ENCODE results near the gene DHRS7B. TPM values are rescaled to one million over a fixed set of nuclear protein-coding genes. Genes with fewer than 3 reads are reported as not detected.

DHRS7B gene
- polyA plus RNA-seq, 1 donor (not counting 4 experiments of a cell fraction or from before 2014, with no cell fraction given) = 33.8 TPM

DNA sequence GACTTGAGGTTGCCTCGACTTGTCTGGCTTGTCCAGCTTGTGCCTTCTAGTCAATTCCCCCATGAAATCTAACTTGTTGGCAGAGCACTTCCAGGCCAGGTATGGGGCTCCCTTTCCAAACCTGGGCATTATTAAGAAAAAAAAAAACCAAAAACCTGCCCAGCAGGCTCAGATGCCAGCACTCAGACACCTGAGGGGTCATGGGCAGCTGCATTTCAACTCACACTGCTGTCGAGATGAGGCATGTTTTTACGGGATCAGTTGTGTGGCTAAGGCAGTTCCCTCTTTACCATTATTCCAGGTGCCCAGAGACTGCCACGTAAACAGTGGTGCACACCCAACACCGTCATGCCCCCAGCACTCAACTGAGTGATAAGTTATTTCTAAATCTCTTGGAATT is 69.4 kb downstream of the DHRS7B start:
- Histone ChIP-seq H3K9me3 (ENCODE audit: control insufficient read depth, low read depth, low read length) (no peaks in the 10 kb centered on the region), H3K4me3 (ENCODE audit: control insufficient read depth in 2 of 3, extremely low read depth in 1 of 3, insufficient read depth in 2 of 3, low read depth in 1 of 3, low read length in 3 of 3) (no peak overlapping the region), H3K9ac (ENCODE audit: control insufficient read depth, extremely low read depth, insufficient read depth, low read length) (peak overlapping the region; percentile 44), H3K4me2 (ENCODE audit: control insufficient read depth, extremely low read depth, insufficient read depth, low read depth, low read length) (peak overlapping the region; percentile 4), H4K20me1 (ENCODE audit: control insufficient read depth, extremely low read depth, insufficient read depth, low read length) (peaks cover 19% of the 10 kb centered on the region), H3K4me1 (ENCODE audit: control insufficient read depth, extremely low read depth, insufficient read depth, low read length) (peaks cover 42% of the 10 kb centered on the region), H3K27ac (ENCODE audit: control insufficient read depth, insufficient read depth, low read length) (peak overlapping the region; percentile 61), H2AFZ (ENCODE audit: control insufficient read depth, low read length) (no peak overlapping the region), H3K79me2 (ENCODE audit: control insufficient read depth, insufficient read depth, low read length) (peaks cover 34% of the 10 kb centered on the region), H3K9me1 (ENCODE audit: control insufficient read depth, extremely low read depth, insufficient read depth, low read length) (peaks cover 18% of the 10 kb centered on the region), H3K36me3 (ENCODE audit: control insufficient read depth in 2 of 2, extremely low read depth in 1 of 2, insufficient read depth in 2 of 2, low read length in 2 of 2) (peaks cover 11 to 40% of the 10 kb centered on the region in 2 experiments), H3K27me3 (ENCODE audit: control insufficient read depth, extremely low read depth, insufficient read depth, low read length) (no peaks in the 10 kb centered on the region)
- DNase-seq (ENCODE audit: low read depth, low spot score) (no peak), FAIRE-seq (peak; percentile 34)
- dilution Hi-C loops (cut with MboI; ENCODE audit: extremely low pct_ligation_motif_present, low sequenced_read_pairs) = no loop called here
- TF ChIP-seq CTCF (optimal IDR thresholded peaks at IDR 0.05 in 1 of 3, IDR thresholded peaks at IDR 0.05 in 1 of 3, conservative IDR thresholded peaks at IDR 0.05 in 1 of 3; ENCODE audit: extremely low read depth in 1 of 3, insufficient read depth in 2 of 3, low read length in 3 of 3) (no peak), EZH2 (IDR thresholded peaks at IDR 0.05; ENCODE audit: low read length) (no peak)

DNA sequence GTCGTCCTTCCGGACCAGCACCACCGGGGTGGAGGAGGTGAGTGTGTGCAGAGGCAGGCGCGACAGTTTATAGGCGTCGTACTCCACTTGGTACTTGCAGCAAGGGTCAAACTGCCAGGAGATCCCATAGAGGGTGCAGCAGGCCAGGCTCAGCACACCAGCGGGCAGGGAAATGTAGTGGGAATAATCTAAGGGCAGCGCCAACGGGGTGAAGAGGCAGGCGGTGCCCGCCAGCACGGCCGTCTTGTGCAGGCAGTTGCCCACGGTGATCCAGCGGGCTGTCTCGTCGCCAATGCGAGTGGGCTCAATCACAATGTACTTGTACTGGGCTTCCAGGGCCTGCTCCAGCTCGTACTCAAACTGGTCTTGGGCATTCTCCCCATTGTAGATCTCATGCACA is 71.6 kb downstream of the DHRS7B start:
- no peak overlapping the region for H3K4me2 ChIP-seq (ENCODE audit: control insufficient read depth, extremely low read depth, insufficient read depth, low read depth, low read length)
- no peaks in the 10 kb centered on the region for H3K27me3 ChIP-seq (ENCODE audit: control insufficient read depth, extremely low read depth, insufficient read depth, low read length)
- TF ChIP-seq CTCF (optimal IDR thresholded peaks at IDR 0.05 in 1 of 3, IDR thresholded peaks at IDR 0.05 in 1 of 3, conservative IDR thresholded peaks at IDR 0.05 in 1 of 3; ENCODE audit: extremely low read depth in 1 of 3, insufficient read depth in 2 of 3, low read length in 3 of 3) (no peak), EZH2 (IDR thresholded peaks at IDR 0.05; ENCODE audit: low read length) (no peak)
- peaks cover 53% of the 10 kb centered on the region for H3K4me1 ChIP-seq (ENCODE audit: control insufficient read depth, extremely low read depth, insufficient read depth, low read length)
- no peak overlapping the region for H3K9ac ChIP-seq (ENCODE audit: control insufficient read depth, extremely low read depth, insufficient read depth, low read length)
- H3K4me3 ChIP-seq (ENCODE audit: control insufficient read depth in 2 of 3, extremely low read depth in 1 of 3, insufficient read depth in 2 of 3, low read depth in 1 of 3, low read length in 3 of 3) = no peak overlapping the region
- no peak for FAIRE-seq
- dilution Hi-C loops (cut with MboI; ENCODE audit: extremely low pct_ligation_motif_present, low sequenced_read_pairs) = no loop called here
- no peak overlapping the region for H3K27ac ChIP-seq (ENCODE audit: control insufficient read depth, insufficient read depth, low read length)
- DNase-seq (ENCODE audit: low read depth, low spot score) = no peak
- H4K20me1 ChIP-seq (ENCODE audit: control insufficient read depth, extremely low read depth, insufficient read depth, low read length) = peaks cover 30% of the 10 kb centered on the region
- peaks cover 16% of the 10 kb centered on the region for H3K9me1 ChIP-seq (ENCODE audit: control insufficient read depth, extremely low read depth, insufficient read depth, low read length)
- H3K9me3 ChIP-seq (ENCODE audit: control insufficient read depth, low read depth, low read length) = no peaks in the 10 kb centered on the region
- H3K36me3 ChIP-seq (ENCODE audit: control insufficient read depth in 2 of 2, extremely low read depth in 1 of 2, insufficient read depth in 2 of 2, low read length in 2 of 2) = peaks cover 11 to 35% of the 10 kb centered on the region in 2 experiments
- H3K79me2 ChIP-seq (ENCODE audit: control insufficient read depth, insufficient read depth, low read length) = peaks cover 57% of the 10 kb centered on the region
- no peak overlapping the region for H2AFZ ChIP-seq (ENCODE audit: control insufficient read depth, low read length)
